OCI-LY3 (cell line): ENCODE results near the gene LMTK2.
A peak's percentile ranks its signal among the peaks of the same experiment; 100 is the strongest.

Source experiments
- H2AFZ ChIP-seq: fragments of 200-600, 300-600 bp; shearing (Covaris generic); 2 replicates; pipeline ENCODE4 v1.6.0; 2014; ENCODE audit warnings: antibody characterized with exemption, low read depth, low read length
- H3K27ac ChIP-seq: fragments of 200-600, 300-600 bp; sonication (generic); 2 replicates; pipeline ENCODE4 v1.5.1; 2014; ENCODE audit warnings: mild to moderate bottlenecking, low read length, moderate library complexity, mixed read lengths
- H3K27me3 ChIP-seq: fragments of 200-600, 300-600 bp; sonication (generic); 2 replicates; pipeline ENCODE4 v1.6.1; 2014; ENCODE audit warnings: low read depth, low read length, mixed read lengths
- H3K36me3 ChIP-seq: fragments of 200-600, 300-600 bp; sonication (generic); replicated peaks from 2 replicates; pipeline ENCODE3; 2014; ENCODE audit warnings: low read depth, low read length, mixed read lengths
- H3K4me1 ChIP-seq: fragments of 300-600, 200-600 bp; sonication (generic); 2 replicates; pipeline ENCODE4 v1.6.1; 2014; ENCODE audit warnings: low read length, mixed read lengths
- H3K4me2 ChIP-seq: fragments of 200-600, 300-600 bp; sonication (generic); 2 replicates; pipeline ENCODE4 v1.6.1; 2014; ENCODE audit warnings: low read length, mixed read lengths
- H3K4me3 ChIP-seq: fragments of 300-600, 200-600 bp; sonication (generic); 2 replicates; pipeline ENCODE4 v1.5.1; 2014; ENCODE audit warnings: antibody characterized with exemption, mild to moderate bottlenecking, low read length, moderate library complexity
- H3K79me2 ChIP-seq: fragments of 300-600, 200-600 bp; shearing (Covaris generic); 2 replicates; pipeline ENCODE4 v1.6.1; 2014; ENCODE audit warnings: mild to moderate bottlenecking, low read length, mixed read lengths
- H3K9ac ChIP-seq: fragments of 300-600, 200-600 bp; shearing (Covaris generic); 2 replicates; pipeline ENCODE4 v1.6.0; 2014; ENCODE audit warnings: mild to moderate bottlenecking, low read length, moderate library complexity
- H3K9me3 ChIP-seq: fragments of 200-600, 300-600 bp; shearing (Covaris generic); 2 replicates; pipeline ENCODE4 v1.6.1; 2014; ENCODE audit warnings: low read length, mixed read lengths; ENCODE audit not compliant: insufficient read depth
- H4K20me1 ChIP-seq: fragments of 200-600, 300-600 bp; sonication (generic); 2 replicates; pipeline ENCODE4 v1.6.1; 2016; ENCODE audit warnings: low read length, mixed read lengths; ENCODE audit not compliant: insufficient read depth
- CTCF ChIP-seq: fragments of 200-600, 300-600 bp; sonication (generic); IDR thresholded peaks from 2 replicates; pipeline ENCODE4 v1.5.1; 2014; ENCODE audit warnings: antibody characterized with exemption, low read length, low read depth
- EZH2phosphoT487 ChIP-seq: fragments of 200-600 bp; shearing (Covaris generic); IDR thresholded peaks from 2 replicates; pipeline ENCODE4 v1.6.1; 2018; ENCODE audit warnings: antibody characterized with exemption, mixed run types, low read depth

The LMTK2 gene

GRCh38 chr7:98100088-98100487, 6.6 kb upstream of the LMTK2 start:
- Histone ChIP-seq H2AFZ (no peak overlapping the region), H3K4me3 (no peak overlapping the region), H4K20me1 (no peaks in the 10 kb centered on the region), H3K4me2 (no peak overlapping the region), H3K9ac (no peak overlapping the region), H3K79me2 (no peaks in the 10 kb centered on the region), H3K4me1 (no peaks in the 10 kb centered on the region), H3K27me3 (peaks cover 11% of the 10 kb centered on the region; the same call in 1 of the 2 replicates), H3K36me3 (no peaks in the 10 kb centered on the region), H3K27ac (no peak overlapping the region), H3K9me3 (peaks cover 29% of the 10 kb centered on the region)
- TF ChIP-seq CTCF (no peak), EZH2phosphoT487 (no peak)

DNA sequence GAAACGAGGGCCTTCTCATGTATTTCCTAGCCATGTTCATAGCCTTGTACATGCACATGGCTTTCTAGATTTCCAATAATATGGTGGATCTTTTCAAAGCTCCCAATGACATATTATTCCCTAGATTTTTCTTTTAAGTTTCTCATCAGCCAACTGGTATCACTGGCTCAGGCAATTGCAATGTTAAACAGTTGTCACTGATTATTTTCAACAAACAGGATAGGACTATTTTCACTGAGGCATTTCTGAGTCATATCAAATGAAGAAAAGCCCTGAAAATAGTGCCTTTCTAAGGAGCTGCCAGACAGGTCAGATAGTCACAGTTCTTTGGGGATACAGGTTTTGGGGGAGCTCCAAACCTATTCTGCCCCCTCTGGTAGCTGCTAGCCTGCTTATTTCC, 4.5 kb upstream of the LMTK2 start:
- Histone ChIP-seq H2AFZ (no peak overlapping the region), H3K4me2 (no peak overlapping the region), H3K9me3 (peaks cover 21% of the 10 kb centered on the region), H3K36me3 (no peaks in the 10 kb centered on the region), H4K20me1 (no peaks in the 10 kb centered on the region), H3K27me3 (0 out of 2 replicates have a peak, but pooled peaks cover 3% of the 10 kb centered on the region), H3K4me3 (no peak overlapping the region), H3K9ac (no peak overlapping the region), H3K27ac (no peak overlapping the region), H3K4me1 (no peaks in the 10 kb centered on the region), H3K79me2 (no peaks in the 10 kb centered on the region)
- TF ChIP-seq EZH2phosphoT487: no peak
- no peak for TF ChIP-seq CTCF

- H4K20me1 ChIP-seq: peaks cover 20% of the 10 kb centered on the region
- no peak overlapping the region for H3K9ac ChIP-seq
- no peak for TF ChIP-seq EZH2phosphoT487
- TF ChIP-seq CTCF: no peak
- H3K4me3 ChIP-seq: no peak overlapping the region
- H3K9me3 ChIP-seq: no peaks in the 10 kb centered on the region
- H3K27ac ChIP-seq: no peak overlapping the region
- peak overlapping the region; percentile 15; the same call in 1 of the 2 replicates for H2AFZ ChIP-seq
- peaks cover 3% of the 10 kb centered on the region; the same call in 1 of the 2 replicates for H3K27me3 ChIP-seq
- no peaks in the 10 kb centered on the region for H3K36me3 ChIP-seq
- H3K4me1 ChIP-seq: peaks cover 7% of the 10 kb centered on the region
- H3K4me2 ChIP-seq: no peak overlapping the region
- peaks cover 15% of the 10 kb centered on the region for H3K79me2 ChIP-seq
Observed at GRCh38 chr7:98105942-98106544, 619 bp upstream of the LMTK2 start.

DNA sequence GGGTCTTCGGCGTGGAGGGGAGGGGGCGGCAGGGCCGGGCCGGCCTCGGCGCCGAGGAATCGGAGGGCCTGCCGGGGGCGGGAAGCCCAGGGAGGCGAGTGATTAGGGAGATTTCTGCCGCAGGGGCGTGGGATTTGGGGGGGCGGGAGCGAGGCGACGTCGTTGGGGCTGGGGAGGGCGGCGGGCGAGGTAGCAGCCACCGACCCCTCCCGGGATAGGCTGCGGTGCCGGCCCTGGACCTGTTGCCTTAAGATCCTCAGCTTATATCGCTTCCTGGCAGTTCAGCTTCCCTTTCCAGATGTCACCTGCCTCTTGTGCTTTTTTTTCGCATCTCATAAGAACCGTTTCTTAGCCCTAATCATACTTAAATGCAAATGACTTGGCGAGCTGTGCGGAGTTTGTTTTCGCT, 655 bp downstream of the LMTK2 start:
- H3K4me3 ChIP-seq: peak overlapping the region; percentile 84
- H4K20me1 ChIP-seq: peaks cover 33% of the 10 kb centered on the region
- no peaks in the 10 kb centered on the region for H3K36me3 ChIP-seq
- H3K27ac ChIP-seq: no peak overlapping the region
- H3K79me2 ChIP-seq: peaks cover 23% of the 10 kb centered on the region
- H2AFZ ChIP-seq: peak overlapping the region; percentile 75; the same call in 1 of the 2 replicates
- no peak for TF ChIP-seq EZH2phosphoT487
- TF ChIP-seq CTCF: no peak
- H3K4me2 ChIP-seq: peak overlapping the region; percentile 100
- H3K9ac ChIP-seq: peak overlapping the region; percentile 61
- H3K27me3 ChIP-seq: peaks cover 2% of the 10 kb centered on the region; the same call in 1 of the 2 replicates
- peaks cover 7% of the 10 kb centered on the region for H3K4me1 ChIP-seq
- no peaks in the 10 kb centered on the region for H3K9me3 ChIP-seq
